K562 (cell line): ENCODE results near the gene CLPSL2. TPM values are rescaled to one million over a fixed set of nuclear protein-coding genes. Genes with fewer than 3 reads are reported as not detected.

Experiments
- E4F1 ChIP-seq: fragments of 250-450 bp; sonication (Bioruptor Pico); IDR thresholded peaks from 2 replicates; pipeline ENCODE4 v1.5.0; 2021; ENCODE audit warnings: mild to moderate bottlenecking, borderline replicate concordance
- FOXK1 ChIP-seq: sonication (generic); formaldehyde crosslinking; IDR thresholded peaks from 2 replicates; pipeline ENCODE4 v1.8.0; 2022; ENCODE audit warnings: missing genetic modification reagents, mild to moderate bottlenecking, borderline replicate concordance
- GTF2F1 ChIP-seq: IDR thresholded peaks from 2 replicates; pipeline ENCODE4 v1.6.1; 2011; ENCODE audit warnings: low read depth, low read length, improper control_type of control experiment
- HNRNPK ChIP-seq: fragments of 200-400 bp; formaldehyde crosslinking; IDR thresholded peaks from one replicate; pipeline ENCODE4 v1.6.1; 2018; ENCODE audit warnings: mild to moderate bottlenecking, low read depth, low read length; ENCODE audit not compliant: poor library complexity, severe bottlenecking
- HNRNPL ChIP-seq: fragments of 200-400 bp; formaldehyde crosslinking; IDR thresholded peaks from 2 replicates; pipeline ENCODE4 v1.6.1; 2017; ENCODE audit warnings: low read depth, mild to moderate bottlenecking, low read length
- HOXB6 ChIP-seq: fragments of 250-450 bp; sonication (Bioruptor Pico); IDR thresholded peaks from 2 replicates; pipeline ENCODE4 v1.5.1; 2022; ENCODE audit warnings: mild to moderate bottlenecking, borderline replicate concordance
- MITF ChIP-seq: IDR thresholded peaks from 2 replicates; pipeline ENCODE4 v1.6.1; 2014; ENCODE audit warnings: antibody characterized with exemption
- NCOA2 ChIP-seq, 2 experiments: fragments of 450-650 bp; IDR thresholded peaks; 2 replicates each; pipeline ENCODE4 v1.6.1; 2018; ENCODE audit warnings: mild to moderate bottlenecking in 2 of 2, moderate library complexity in 1 of 2; ENCODE audit not compliant: partially characterized antibody in 2 of 2
- SIN3A ChIP-seq, 2 experiments: fragments of 150-350 bp in 1 of 2; IDR thresholded peaks; 2 replicates each; pipeline ENCODE4 v1.6.1; 2011 to 2016; ENCODE audit warnings: borderline replicate concordance in 2 of 2, low read depth in 2 of 2, low read length in 2 of 2, mild to moderate bottlenecking in 2 of 2, moderate library complexity in 2 of 2; ENCODE audit not compliant: control insufficient read depth in 1 of 2
- SIN3B ChIP-seq: fragments of 450-650 bp; IDR thresholded peaks from 2 replicates; pipeline ENCODE4 v1.6.1; 2017; ENCODE audit warnings: low read depth, mild to moderate bottlenecking, moderate library complexity
- ZBTB26 ChIP-seq: fragments of 450-650 bp; formaldehyde crosslinking; IDR thresholded peaks from 2 replicates; pipeline ENCODE4 v1.4.0; 2022; ENCODE audit warnings: missing genetic modification characterization
- ZNF143 ChIP-seq: sonication (generic); formaldehyde crosslinking; IDR thresholded peaks from 2 replicates; pipeline ENCODE4 v1.9.0; 2022; ENCODE audit warnings: mild to moderate bottlenecking, missing genetic modification reagents
- ZNF408 ChIP-seq: fragments of 250-450 bp; sonication (Bioruptor Pico); IDR thresholded peaks from 2 replicates; pipeline ENCODE4 v1.4.0; 2020; ENCODE audit warnings: low read depth, mild to moderate bottlenecking, moderate library complexity
- ZNF431 ChIP-seq: sonication (generic); formaldehyde crosslinking; IDR thresholded peaks from 2 replicates; pipeline ENCODE4 v1.8.0; 2022; ENCODE audit warnings: mild to moderate bottlenecking, missing genetic modification reagents
- ZNF449 ChIP-seq: fragments of 250-450 bp; sonication (Bioruptor Pico); IDR thresholded peaks from 2 replicates; pipeline ENCODE4 v1.8.0; 2022; ENCODE audit warnings: moderate library complexity, mild to moderate bottlenecking, inconsistent platforms
- ZNF561 ChIP-seq: fragments of 450-650 bp; formaldehyde crosslinking; conservative IDR thresholded peaks from 2 replicates; pipeline ENCODE4 v1.4.0; 2020; ENCODE audit warnings: mild to moderate bottlenecking, moderate library complexity
- polyA plus RNA-seq, 8 experiments: library from polyadenylated mRNA; depleted of rRNA in 4 of 8; stranded (reverse) in 5 of 8; unstranded in 3 of 8; fragments of >200 nt; fragmentation: Nextera tagmentation in 2 of 8; fragmentation: Illumina TruSeq in 1 of 8; extraction: Ambion mirVana in 2 of 8; extraction: Trizol in 1 of 8; gene quantifications; 2 replicates each; pipeline versions ENCODE4 v1.2.1 to v1.2.3, GENCODE V29; 2011 to 2014; ENCODE audit warnings: inconsistent platforms in 1 of 8, missing spikeins in 1 of 8
- total RNA-seq, 7 experiments: library from RNA; depleted of rRNA in 6 of 7; stranded (reverse); fragments of >200 nt in 6 of 7; fragmentation: Illumina TruSeq in 2 of 7; extraction: Trizol in 2 of 7; gene quantifications; 2 replicates each; pipeline versions ENCODE4 v1.2.1 to v1.2.3, GENCODE V29; 2011 to 2021; ENCODE audit warnings: low replicate concordance in 1 of 7
- TF ChIP-seq, protein P1 (sequence below), 2 experiments: fragments of 450-650 bp; IDR thresholded peaks; 2 replicates each; pipeline ENCODE4 v1.6.1; 2016
- TF ChIP-seq, protein P2 (sequence below): fragments of 250-450 bp; sonication (Bioruptor Pico); IDR thresholded peaks from 2 replicates; pipeline ENCODE4 v1.8.0; 2022; ENCODE audit warnings: moderate library complexity, mild to moderate bottlenecking, inconsistent platforms

CLPSL2 gene
- total and polyA plus RNA-seq, 9 of the 15 experiments (the other 6 are each of a cell fraction or from before 2014, with no cell fraction given): not detected

DNA sequence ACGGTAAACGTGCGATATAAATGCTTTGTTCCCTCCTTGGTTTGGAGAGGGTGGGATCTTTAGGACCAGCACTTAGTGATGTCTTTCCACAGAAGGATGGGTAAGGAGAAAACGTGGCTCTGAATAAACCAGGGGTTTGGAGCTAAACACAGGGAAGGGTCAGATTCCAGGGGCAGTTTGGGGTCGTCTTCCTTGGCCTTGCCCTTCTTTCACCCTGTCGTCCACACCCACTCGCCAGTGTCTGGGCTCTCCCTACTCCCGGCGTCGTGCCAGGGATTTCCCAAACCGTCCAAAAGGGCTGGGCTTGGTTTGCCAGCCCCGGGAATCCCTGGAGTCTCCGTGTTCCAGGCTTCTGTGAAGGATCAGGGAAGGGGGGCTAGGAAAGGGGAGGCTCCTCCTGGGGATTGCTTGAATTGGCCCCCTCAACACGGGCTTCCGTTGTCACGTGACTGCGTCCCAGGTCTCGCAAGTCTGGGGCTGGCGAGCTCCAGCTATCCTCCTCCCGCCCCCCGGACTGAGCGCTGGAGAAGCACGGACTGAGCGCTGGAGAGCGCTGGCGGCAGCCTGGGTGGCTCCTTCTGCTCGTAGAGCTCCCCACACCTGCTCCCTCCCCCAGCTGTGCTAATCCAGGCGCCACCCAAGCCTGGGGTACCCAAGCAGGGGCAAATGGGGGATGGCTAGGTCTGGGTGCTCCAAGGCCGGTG, 49.0 kb upstream of the CLPSL2 start (continued):
- TF ChIP-seq GTF2F1: no peak
- TF ChIP-seq ZNF143 (CRISPR knock-in tag): no peak
- no peak for TF ChIP-seq ZBTB26
- no peak for TF ChIP-seq HNRNPK
- no peak for TF ChIP-seq NCOA2 (IDR thresholded peaks at IDR 0.05; ENCODE audit: partially characterized antibody in 2 of 2)
- TF ChIP-seq E4F1 (CRISPR knock-in tag): no peak
- TF ChIP-seq MITF: peak; percentile 78; the same call in 1 of the 2 replicates
- TF ChIP-seq, protein P1, sequence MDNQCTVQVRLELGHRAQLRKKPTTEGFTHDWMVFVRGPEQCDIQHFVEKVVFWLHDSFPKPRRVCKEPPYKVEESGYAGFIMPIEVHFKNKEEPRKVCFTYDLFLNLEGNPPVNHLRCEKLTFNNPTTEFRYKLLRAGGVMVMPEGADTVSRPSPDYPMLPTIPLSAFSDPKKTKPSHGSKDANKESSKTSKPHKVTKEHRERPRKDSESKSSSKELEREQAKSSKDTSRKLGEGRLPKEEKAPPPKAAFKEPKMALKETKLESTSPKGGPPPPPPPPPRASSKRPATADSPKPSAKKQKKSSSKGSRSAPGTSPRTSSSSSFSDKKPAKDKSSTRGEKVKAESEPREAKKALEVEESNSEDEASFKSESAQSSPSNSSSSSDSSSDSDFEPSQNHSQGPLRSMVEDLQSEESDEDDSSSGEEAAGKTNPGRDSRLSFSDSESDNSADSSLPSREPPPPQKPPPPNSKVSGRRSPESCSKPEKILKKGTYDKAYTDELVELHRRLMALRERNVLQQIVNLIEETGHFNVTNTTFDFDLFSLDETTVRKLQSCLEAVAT (IDR thresholded peaks at IDR 0.05): no peak
- TF ChIP-seq HNRNPL: no peak
- no peak for TF ChIP-seq HOXB6
- no peak for TF ChIP-seq SIN3A (IDR thresholded peaks at IDR 0.05; ENCODE audit: borderline replicate concordance in 2 of 2, control insufficient read depth in 1 of 2, low read depth in 2 of 2, low read length in 2 of 2)
- no peak for TF ChIP-seq SIN3B
- TF ChIP-seq, protein P2, sequence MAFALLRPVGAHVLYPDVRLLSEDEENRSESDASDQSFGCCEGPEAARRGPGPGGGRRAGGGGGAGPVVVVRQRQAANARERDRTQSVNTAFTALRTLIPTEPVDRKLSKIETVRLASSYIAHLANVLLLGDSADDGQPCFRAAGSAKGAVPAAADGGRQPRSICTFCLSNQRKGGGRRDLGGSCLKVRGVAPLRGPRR (CRISPR knock-in tag): no peak
- TF ChIP-seq ZNF431 (CRISPR knock-in tag): no peak
- TF ChIP-seq ZNF561 (CRISPR knock-in tag): no peak
- no peak for TF ChIP-seq ZNF408 (CRISPR knock-in tag)
- TF ChIP-seq ZNF449 (CRISPR knock-in tag): no peak
- no peak; the same call in 1 of the 2 replicates for TF ChIP-seq FOXK1 (CRISPR knock-in tag)
